Measurements from ENCODE around the gene SPECC1L.

SPECC1L gene

GRCh38 chr22:24433001-24433827 lies 162.6 kb downstream of the SPECC1L start:
- no peak for DNase-seq

- no peak for DNase-seq
Observed at GRCh38 chr22:24433828-24434470, 163.3 kb downstream of the SPECC1L start.

- DNase-seq = peak; percentile 86
Observed at GRCh38 chr22:24434471-24435322, 164.1 kb downstream of the SPECC1L start.

- DNase-seq = no peak
Observed at GRCh38 chr22:24435323-24435645, 164.7 kb downstream of the SPECC1L start.

- no peak for DNase-seq
Observed at GRCh38 chr22:24435861-24436371, 165.3 kb downstream of the SPECC1L start.

- DNase-seq = no peak
Observed at GRCh38 chr22:24436553-24436952, 165.9 kb downstream of the SPECC1L start.

- no peak for DNase-seq
Observed at GRCh38 chr22:24437091-24437490, 166.5 kb downstream of the SPECC1L start.

GRCh38 chr22:24437741-24438328 lies 167.2 kb downstream of the SPECC1L start:
- no peak for DNase-seq

- no peak for DNase-seq
Observed at GRCh38 chr22:24440270-24440717, 169.7 kb downstream of the SPECC1L start.

GRCh38 chr22:24440718-24441405 lies 170.2 kb downstream of the SPECC1L start:
- DNase-seq = peak; percentile 48

GRCh38 chr22:24441406-24442351 lies 171.0 kb downstream of the SPECC1L start:
- no peak for DNase-seq

- DNase-seq = no peak
Observed at GRCh38 chr22:24442352-24442744, 171.7 kb downstream of the SPECC1L start.

GRCh38 chr22:24443668-24444067 lies 173.0 kb downstream of the SPECC1L start:
- no peak for DNase-seq

GRCh38 chr22:24444251-24444650 lies 173.6 kb downstream of the SPECC1L start:
- DNase-seq = no peak

GRCh38 chr22:24444729-24445466 lies 174.3 kb downstream of the SPECC1L start:
- DNase-seq = no peak

GRCh38 chr22:24445481-24446259 lies 175.0 kb downstream of the SPECC1L start:
- DNase-seq = peak; percentile 63

GRCh38 chr22:24446260-24446611 lies 175.6 kb downstream of the SPECC1L start:
- DNase-seq = no peak

- no peak for DNase-seq
Observed at GRCh38 chr22:24450610-24451009, 180.0 kb downstream of the SPECC1L start.

- DNase-seq = no peak
Observed at GRCh38 chr22:24451162-24451561, 180.5 kb downstream of the SPECC1L start.

- no peak for DNase-seq
Observed at GRCh38 chr22:24453853-24454252, 183.2 kb downstream of the SPECC1L start.

All from activated CD8-positive, alpha-beta memory T cell treated with anti-CD3 and anti-CD28 coated beads, Interleukin-2, amount 50 U/mL, for 48 hours (primary cell).